Skeletal muscle tissue (tissue), 4 donors: ENCODE results near the gene IRF6. TPM values are rescaled to one million over a fixed set of nuclear protein-coding genes. Genes with fewer than 3 reads are reported as not detected.
A peak's percentile ranks its signal among the peaks of the same experiment; 100 is the strongest.

ENCODE experiments used
- H3K27ac ChIP-seq: one replicate; pipeline ENCODE4 v1.7.0; 2013; ENCODE audit warnings: mild to moderate bottlenecking, low read depth, low read length, inconsistent platforms
- H3K27me3 ChIP-seq, 3 donors: one replicate each; pipeline ENCODE4 v1.7.0; 2013; ENCODE audit warnings: low read length in 3 of 3; ENCODE audit not compliant: control insufficient read depth in 3 of 3, insufficient read depth in 3 of 3
- H3K36me3 ChIP-seq, 3 donors: one replicate each; pipeline ENCODE4 v1.7.0; 2013; ENCODE audit warnings: low read length in 3 of 3; ENCODE audit not compliant: control insufficient read depth in 3 of 3, insufficient read depth in 3 of 3
- H3K4me1 ChIP-seq, 3 donors: one replicate each; pipeline ENCODE4 v1.7.0; 2013; ENCODE audit warnings: low read length in 3 of 3, mild to moderate bottlenecking in 3 of 3; ENCODE audit not compliant: control insufficient read depth in 3 of 3, insufficient read depth in 3 of 3
- H3K4me3 ChIP-seq, 3 donors: one replicate each; pipeline ENCODE4 v1.7.0; 2013; ENCODE audit warnings: low read length in 3 of 3
- H3K9ac ChIP-seq, 3 donors: one replicate each; pipeline ENCODE4 v1.7.0; 2013; ENCODE audit warnings: low read length in 3 of 3, mild to moderate bottlenecking in 3 of 3, moderate library complexity in 2 of 3, low read depth in 1 of 3
- H3K9me3 ChIP-seq, 3 donors: one replicate each; pipeline ENCODE4 v1.7.0; 2013; ENCODE audit warnings: low read length in 3 of 3; ENCODE audit not compliant: control insufficient read depth in 3 of 3
- total RNA-seq: library from RNA; depleted of rRNA; stranded (reverse); fragments of >200 nt; gene quantifications from one replicate; pipeline ENCODE4 v1.2.3, GENCODE V29; 2014
- donor health status: Osteomylitis.

Gene IRF6
- total RNA-seq, 1 donor from 2014 or later, result 0.52 TPM

DNA sequence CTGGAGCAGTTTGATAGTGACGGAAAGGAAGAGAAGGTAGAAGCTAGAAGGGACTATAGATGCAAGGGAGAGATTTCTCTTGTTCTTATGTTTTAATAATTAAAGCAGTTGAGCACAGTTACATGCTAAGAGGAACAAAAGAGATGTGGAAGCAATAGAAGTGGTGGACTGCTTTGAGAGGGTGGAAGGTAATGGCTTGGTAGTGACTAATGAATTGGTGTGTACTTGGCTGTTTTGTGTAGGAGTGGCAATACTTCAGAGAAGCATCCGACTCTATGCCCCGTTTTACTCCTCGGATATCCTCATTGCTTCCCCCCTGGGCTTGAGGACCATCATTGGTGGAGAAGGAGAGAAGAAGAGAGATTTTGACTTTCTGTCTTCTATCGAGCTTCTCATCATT lies 34.7 kb upstream of the IRF6 start:
- H3K4me1 ChIP-seq, result peaks cover 0 to 13% (median 0%) of the 10 kb centered on the region in 3 donors
- H3K27ac ChIP-seq, result peak overlapping the region; percentile 55
- H3K9ac ChIP-seq, result no peak overlapping the region
- no peaks in the 10 kb centered on the region for H3K27me3 ChIP-seq
- no peaks in the 10 kb centered on the region for H3K9me3 ChIP-seq
- peaks cover 57 to 80% (median 74%) of the 10 kb centered on the region in 3 donors for H3K36me3 ChIP-seq
- H3K4me3 ChIP-seq, result no peak overlapping the region

DNA sequence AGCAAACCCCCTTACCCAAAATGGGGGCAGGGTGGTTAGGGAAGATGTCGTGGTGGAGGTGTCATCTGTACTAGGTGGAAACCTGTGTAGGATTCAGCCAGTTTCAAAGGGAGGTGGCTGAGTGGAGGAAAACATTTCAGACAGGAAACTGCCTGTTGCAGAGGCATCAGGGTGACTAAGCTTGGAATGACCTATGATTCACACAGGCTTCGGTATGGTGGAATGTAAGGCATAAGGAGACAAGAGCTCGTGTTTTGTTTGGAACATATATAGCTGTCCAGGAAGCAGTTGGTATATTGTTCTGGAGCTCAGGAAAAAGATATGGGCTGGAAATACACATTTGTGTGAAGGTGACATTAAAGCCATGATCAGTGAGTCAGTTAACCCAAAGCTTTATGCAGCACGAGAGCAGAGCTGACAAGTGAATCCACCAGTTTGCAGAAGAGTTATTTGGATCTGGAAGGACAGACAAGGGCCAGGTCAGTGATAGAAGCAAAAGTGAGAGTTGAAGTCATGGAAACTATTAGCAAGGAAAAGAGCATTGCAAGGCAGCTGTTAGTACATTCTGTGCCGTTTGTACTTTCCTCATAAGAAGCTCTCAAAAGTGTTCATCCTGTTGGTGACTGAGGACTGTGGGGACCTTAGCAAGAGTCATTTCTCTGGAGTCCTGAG lies 34.1 kb upstream of the IRF6 start:
- H3K9ac ChIP-seq, result no peak overlapping the region
- peaks cover 0 to 13% (median 0%) of the 10 kb centered on the region in 3 donors for H3K4me1 ChIP-seq
- H3K36me3 ChIP-seq, result peaks cover 58 to 76% (median 74%) of the 10 kb centered on the region in 3 donors
- H3K27me3 ChIP-seq, result no peaks in the 10 kb centered on the region
- H3K4me3 ChIP-seq, result no peak overlapping the region
- peak overlapping the region; percentile 55 for H3K27ac ChIP-seq
- no peaks in the 10 kb centered on the region for H3K9me3 ChIP-seq

DNA sequence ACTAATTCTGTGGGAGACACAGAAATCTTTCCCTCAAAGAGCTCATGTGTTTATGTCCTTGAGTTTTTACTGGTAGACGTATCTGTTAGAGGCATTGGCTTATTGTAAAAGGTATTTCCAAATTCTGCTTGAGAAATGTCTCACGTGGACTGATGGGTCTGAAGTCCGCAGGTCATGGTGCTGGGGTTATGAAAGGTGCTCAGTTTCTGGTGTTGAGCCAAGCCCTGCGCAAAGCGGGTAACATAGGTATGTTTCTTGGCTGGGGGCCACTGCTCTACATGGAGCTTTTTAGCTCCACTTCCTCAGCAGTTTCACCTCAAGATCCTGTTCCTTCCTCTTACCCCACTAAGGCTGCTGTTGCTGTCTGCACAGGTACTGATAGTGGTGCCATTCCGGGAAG lies 32.6 kb upstream of the IRF6 start:
- H3K27ac ChIP-seq, result no peak overlapping the region
- H3K4me1 ChIP-seq, result peaks cover 0 to 13% (median 0%) of the 10 kb centered on the region in 3 donors
- H3K9ac ChIP-seq, result no peak overlapping the region
- H3K9me3 ChIP-seq, result no peaks in the 10 kb centered on the region
- H3K4me3 ChIP-seq, result no peak overlapping the region
- H3K27me3 ChIP-seq, result no peaks in the 10 kb centered on the region
- H3K36me3 ChIP-seq, result peaks cover 51 to 76% (median 76%) of the 10 kb centered on the region in 3 donors

DNA sequence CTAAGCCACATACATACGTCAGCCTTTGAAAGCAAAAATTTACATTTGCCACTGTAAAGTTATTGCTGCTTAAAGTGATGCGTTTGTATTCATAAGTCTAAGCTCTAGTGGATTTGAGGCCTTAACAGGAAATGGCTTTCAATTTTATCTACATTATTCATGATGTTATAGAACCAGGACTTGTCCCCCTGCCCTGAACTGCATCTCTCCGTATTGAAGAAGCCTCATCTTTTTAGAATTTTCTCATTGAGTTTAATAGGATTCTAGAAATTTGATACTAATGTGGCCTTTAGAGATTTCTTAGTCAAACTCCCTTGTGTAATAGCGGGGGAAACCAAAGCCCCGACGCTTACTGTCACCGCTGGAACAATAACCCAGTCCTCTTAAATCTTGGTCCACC lies 31.7 kb upstream of the IRF6 start:
- Histone ChIP-seq H3K36me3 (peaks cover 52 to 74% (median 73%) of the 10 kb centered on the region in 3 donors), H3K9ac (no peak overlapping the region), H3K27ac (no peak overlapping the region), H3K27me3 (no peaks in the 10 kb centered on the region), H3K4me1 (peaks cover 0 to 13% (median 0%) of the 10 kb centered on the region in 3 donors), H3K4me3 (no peak overlapping the region), H3K9me3 (no peaks in the 10 kb centered on the region)

DNA sequence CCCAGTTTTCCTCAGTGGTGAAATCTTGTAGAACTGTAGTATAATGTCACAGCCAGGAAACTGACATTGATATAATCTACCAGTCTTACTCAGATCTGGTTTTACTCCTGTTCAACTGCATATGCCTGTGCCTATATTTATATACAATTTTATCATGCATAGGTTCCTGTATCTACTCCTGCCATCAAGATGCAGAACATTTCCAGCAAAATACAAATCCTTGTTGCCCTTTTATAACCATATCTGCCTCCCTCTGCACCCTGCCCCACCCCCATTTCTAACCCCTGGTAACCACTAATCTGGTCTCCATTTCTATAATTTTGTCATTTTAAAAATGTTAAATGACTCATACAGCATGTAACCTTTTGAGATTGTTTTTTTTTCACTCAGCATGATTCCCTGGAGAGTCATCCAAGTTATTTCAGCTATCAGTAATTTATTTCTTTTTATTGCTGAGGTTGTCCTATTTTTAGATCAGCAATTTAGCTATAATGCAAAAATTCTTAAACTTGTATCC lies 29.9 kb upstream of the IRF6 start:
- Histone ChIP-seq H3K4me3 (no peak overlapping the region), H3K4me1 (peaks cover 0 to 13% (median 0%) of the 10 kb centered on the region in 3 donors), H3K27me3 (no peaks in the 10 kb centered on the region), H3K27ac (no peak overlapping the region), H3K9ac (no peak overlapping the region), H3K9me3 (no peaks in the 10 kb centered on the region), H3K36me3 (peaks cover 41 to 73% (median 71%) of the 10 kb centered on the region in 3 donors)

DNA sequence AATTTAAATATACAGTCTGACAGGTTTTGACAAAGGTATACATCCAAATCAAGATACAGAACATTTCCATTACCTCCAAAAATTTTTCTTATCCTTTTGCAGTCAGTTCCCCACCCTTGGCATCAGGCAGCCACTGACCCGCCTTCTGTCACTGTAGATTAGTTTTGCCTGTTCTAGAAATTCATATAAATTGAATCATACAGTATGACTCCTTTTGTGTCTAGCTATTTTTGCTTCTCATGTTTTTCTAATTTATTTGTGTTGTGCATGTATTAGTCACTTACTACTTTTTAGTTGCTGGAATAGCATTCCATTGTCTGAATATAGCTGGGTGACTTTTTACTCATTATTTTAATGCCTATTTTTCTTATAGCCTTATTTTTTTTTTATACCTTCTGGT lies 25.7 kb upstream of the IRF6 start:
- peaks cover 16 to 39% (median 35%) of the 10 kb centered on the region in 3 donors for H3K36me3 ChIP-seq
- H3K27me3 ChIP-seq, result no peaks in the 10 kb centered on the region

DNA sequence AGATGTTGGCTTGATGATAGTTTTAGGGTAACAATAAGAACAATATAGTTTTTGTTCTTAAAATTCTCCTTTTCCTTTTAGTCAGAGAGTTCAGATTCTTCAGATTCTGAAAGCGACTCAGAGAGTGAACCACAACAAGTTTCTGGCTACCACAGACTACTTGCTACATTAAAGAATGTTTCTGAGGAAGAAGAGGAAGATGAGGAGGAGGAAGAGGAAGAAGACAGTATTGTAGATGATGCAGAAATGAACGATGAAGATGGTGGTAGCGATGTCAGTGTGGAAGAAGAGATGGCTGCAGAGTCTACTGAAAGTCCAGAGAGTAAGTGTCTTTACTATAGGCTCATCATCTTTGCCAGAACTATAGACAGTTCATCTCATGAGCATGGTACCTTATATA lies 24.8 kb upstream of the IRF6 start:
- no peak overlapping the region for H3K9ac ChIP-seq
- peaks cover 16 to 35% (median 33%) of the 10 kb centered on the region in 3 donors for H3K36me3 ChIP-seq
- no peaks in the 10 kb centered on the region for H3K4me1 ChIP-seq
- no peak overlapping the region for H3K27ac ChIP-seq
- no peaks in the 10 kb centered on the region for H3K9me3 ChIP-seq
- H3K4me3 ChIP-seq, result no peak overlapping the region
- no peaks in the 10 kb centered on the region for H3K27me3 ChIP-seq

More for the DNA sequence above, 25.7 kb upstream of the IRF6 start:
- Histone ChIP-seq H3K27ac (no peak overlapping the region), H3K4me1 (no peaks in the 10 kb centered on the region), H3K9ac (no peak overlapping the region), H3K9me3 (no peaks in the 10 kb centered on the region), H3K4me3 (no peak overlapping the region)

DNA sequence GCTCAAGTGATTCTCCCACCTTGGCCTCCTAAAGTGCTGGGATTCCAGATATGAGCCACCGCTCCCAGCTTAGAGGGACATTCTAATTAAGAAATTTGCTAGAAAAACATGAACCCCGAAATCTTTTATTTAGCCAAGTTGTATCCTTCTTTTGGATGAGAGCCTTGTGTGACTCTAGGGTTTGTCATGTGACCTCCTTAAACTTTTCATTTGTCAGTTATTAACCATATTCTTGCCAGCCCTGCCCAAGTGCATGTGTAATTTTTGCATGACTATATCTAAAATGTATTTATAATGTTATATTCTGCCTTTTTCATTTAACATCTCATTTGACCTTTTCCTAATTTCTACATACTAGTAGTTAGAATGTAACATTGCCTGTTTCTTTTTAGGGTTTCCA lies 23.8 kb upstream of the IRF6 start:
- H3K36me3 ChIP-seq, result peaks cover 12 to 32% (median 28%) of the 10 kb centered on the region in 3 donors
- no peaks in the 10 kb centered on the region for H3K27me3 ChIP-seq
- no peaks in the 10 kb centered on the region for H3K4me1 ChIP-seq
- H3K9me3 ChIP-seq, result no peaks in the 10 kb centered on the region
- H3K4me3 ChIP-seq, result no peak overlapping the region
- H3K27ac ChIP-seq, result no peak overlapping the region
- H3K9ac ChIP-seq, result no peak overlapping the region

DNA sequence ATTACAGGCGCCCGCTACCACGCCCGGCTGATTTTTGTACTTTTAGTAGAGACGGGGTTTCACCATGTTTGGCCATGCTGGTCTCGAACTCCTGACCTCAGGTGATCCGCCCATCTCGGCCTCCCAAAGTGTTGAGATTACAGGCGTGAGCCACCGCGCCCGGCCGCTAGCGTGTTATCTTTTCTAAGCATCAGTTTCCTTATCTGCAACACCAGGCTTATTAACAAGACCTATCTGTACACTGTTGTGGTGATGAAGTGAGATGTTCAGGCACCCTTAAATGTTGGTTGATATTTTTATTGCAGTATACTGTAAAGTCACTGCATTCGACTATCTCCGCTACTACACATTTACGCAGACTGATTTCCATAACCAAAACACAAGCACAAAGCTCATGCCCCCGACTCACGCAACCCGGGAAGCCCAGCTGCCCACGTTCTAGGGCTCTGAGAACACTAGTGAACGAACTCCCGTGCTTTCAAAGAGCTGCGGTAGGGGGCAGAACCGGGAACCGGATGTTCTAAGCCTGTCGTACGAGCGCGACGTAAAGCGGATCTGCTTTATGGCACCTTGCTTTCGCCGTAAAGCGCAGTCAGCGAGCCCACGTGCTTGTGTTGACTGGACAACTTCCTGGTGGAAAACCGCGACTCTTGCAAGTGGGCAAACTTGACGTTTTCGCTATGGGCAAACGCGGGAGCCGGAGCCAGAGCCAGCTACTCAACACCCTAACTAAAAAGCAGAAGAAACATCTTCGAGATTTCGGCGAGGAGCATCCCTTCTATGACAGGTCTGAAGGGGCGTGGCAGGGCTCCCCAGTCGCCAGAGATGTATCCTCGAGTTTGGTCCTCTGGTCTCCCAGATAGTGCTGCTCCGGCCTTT lies 21.7 kb upstream of the IRF6 start, which contains the start of gene UTP25:
Gene UTP25 (plus strand): TSS at position 589 of the 879 bp plus-strand sequence. CDS start 92 bp downstream, at position 681.
- Histone ChIP-seq H3K4me1 (no peaks in the 10 kb centered on the region), H3K27ac (peak within 1 kb of the TSS; percentile 39), H3K36me3 (peaks cover 5 to 16% (median 12%) of the 10 kb centered on the region in 3 donors), H3K4me3 (peak within 1 kb of the TSS; percentile 96 to 99 (median 96)), H3K9ac (peak within 1 kb of the TSS; percentile 71 to 80 (median 73)), H3K27me3 (peaks cover 0 to 2% (median 0%) of the 10 kb centered on the region in 3 donors), H3K9me3 (no peaks in the 10 kb centered on the region)
